Mucosa of stomach (tissue), 1 donor: Measurements from ENCODE around the gene RIN1.
"Not testable (repeated sequence)": the region's sequence is repeated elsewhere in the genome, so short reads cannot be mapped to it uniquely, and the experiment has no call there.

Source experiments
- H3K27me3 ChIP-seq: one replicate; pipeline ENCODE4 v1.7.0; 2013; ENCODE audit warnings: mild to moderate bottlenecking, low read length; ENCODE audit not compliant: control insufficient read depth, insufficient read depth
- H3K36me3 ChIP-seq: one replicate; pipeline ENCODE4 v1.7.0; 2013; ENCODE audit warnings: low read length; ENCODE audit not compliant: control insufficient read depth, insufficient read depth
- H3K4me1 ChIP-seq: one replicate; pipeline ENCODE4 v1.7.0; 2013; ENCODE audit warnings: mild to moderate bottlenecking, low read length; ENCODE audit not compliant: control insufficient read depth, insufficient read depth
- H3K4me3 ChIP-seq: one replicate; pipeline ENCODE4 v1.7.0; 2013; ENCODE audit warnings: low read length
- H3K9ac ChIP-seq: one replicate; pipeline ENCODE4 v1.7.0; 2013; ENCODE audit warnings: mild to moderate bottlenecking, low read length, moderate library complexity
- H3K9me3 ChIP-seq: one replicate; pipeline ENCODE4 v1.7.0; 2013; ENCODE audit warnings: mild to moderate bottlenecking, low read length, moderate library complexity; ENCODE audit not compliant: control insufficient read depth
- donor health status: Pancreatic carcinoma.

RIN1 gene

DNA sequence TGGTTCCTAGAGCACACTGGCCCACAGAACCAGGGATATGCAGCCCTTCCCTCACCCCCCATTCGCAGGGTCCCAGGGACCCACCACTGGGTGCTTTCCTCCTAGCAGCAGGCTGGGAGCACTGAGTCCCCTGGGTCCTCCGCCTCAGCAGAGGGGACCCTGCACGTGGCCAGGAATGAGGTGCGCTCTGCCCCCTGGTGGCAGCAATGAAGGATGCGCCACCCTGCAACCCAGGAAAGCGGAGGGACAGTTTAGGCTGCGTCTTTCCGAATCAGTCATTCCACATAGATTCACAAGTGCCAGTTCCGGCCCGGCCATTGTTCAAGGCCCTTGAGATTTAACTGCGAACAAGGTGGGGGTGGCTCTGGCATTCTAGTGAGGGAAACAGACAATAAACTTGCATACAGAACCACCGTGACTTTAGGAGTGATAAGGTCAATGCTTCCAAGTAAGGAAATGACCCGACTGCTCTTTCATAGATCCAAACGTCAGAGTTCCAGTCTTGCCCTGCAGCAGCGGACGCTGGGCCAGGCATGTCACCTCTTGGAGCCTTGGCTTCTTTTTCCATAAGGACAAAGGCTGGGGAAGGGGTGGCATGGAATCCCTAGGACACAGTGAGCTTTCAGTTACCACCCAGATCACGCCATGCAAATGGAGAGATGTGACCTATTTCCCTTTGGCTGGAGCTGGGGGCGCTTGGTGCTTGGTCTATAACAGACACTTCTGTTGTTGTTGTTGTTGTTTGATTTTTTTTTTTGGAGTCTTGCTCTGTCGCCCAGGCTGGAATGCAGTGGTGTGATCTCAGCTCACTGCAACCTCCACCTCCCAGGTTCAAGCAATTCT is 7.7 kb downstream of the RIN1 start:
- Histone ChIP-seq H3K9ac (peak overlapping the region; percentile 37), H3K36me3 (no peaks in the 10 kb centered on the region), H3K27me3 (no peaks in the 10 kb centered on the region), H3K4me1 (peaks cover 15% of the 10 kb centered on the region), H3K9me3 (no peaks in the 10 kb centered on the region), H3K4me3 (no peak overlapping the region)

DNA sequence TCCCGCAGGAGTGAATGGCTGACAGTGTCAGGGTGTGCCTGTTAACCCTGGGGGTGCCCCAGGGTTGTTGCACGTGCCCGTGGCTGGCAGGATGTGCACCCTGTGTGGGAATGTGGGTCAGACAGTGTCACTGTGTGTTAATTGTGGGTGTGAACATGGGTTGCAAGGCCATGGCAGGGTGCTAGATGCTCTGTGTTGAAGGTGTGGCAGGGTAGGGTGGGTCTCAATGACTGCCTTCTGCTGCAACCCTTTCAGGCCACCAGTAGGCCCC is 8.3 kb downstream of the RIN1 start:
- Histone ChIP-seq H3K4me3 (no peak overlapping the region), H3K27me3 (no peaks in the 10 kb centered on the region), H3K9ac (no peak overlapping the region), H3K4me1 (peaks cover 15% of the 10 kb centered on the region), H3K36me3 (no peaks in the 10 kb centered on the region), H3K9me3 (no peaks in the 10 kb centered on the region)

DNA sequence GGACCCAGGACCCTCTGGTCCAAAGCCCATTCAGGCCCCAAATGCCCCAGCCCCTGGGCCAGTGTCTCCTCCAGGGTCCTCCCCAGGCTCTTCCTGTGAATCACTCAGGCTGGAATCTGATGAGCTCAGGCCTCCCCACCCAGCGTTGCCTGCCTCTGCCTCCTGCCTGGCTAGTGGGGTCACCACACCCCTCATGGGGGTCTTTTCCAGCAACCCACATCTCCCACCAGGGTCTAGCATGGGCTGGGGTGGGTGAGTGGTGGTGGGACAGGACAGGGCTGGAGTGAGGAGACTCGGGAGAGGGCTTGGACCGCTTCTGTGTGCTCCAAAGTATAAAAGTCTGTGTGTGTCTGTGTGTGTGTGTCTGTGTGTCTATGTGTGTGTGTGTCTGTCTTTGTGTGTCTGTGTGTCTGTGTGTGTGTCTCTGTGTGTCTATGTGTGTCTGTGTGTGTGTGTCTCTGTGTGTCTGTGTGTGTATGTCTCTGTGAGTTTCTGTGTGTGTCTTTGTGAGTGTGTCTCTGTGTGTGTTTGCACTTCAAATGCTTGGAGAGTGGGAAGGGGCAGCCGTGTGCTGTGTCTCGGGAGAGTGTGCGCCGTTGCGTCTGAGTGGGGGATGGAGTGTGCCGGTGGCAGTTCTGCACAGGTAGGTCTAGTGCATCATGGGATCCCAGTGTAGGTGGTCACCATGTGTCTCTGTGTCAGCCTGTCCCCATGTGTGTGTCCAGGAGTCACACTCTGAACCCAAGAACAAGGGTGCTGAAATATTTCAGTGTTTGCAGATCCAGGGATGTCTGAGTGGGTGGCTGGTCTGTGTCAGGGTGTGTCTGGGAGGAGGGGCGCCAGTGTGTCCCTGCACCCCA is 8.8 kb downstream of the RIN1 start:
- Histone ChIP-seq H3K4me3 (no peak overlapping the region), H3K9ac (no peak overlapping the region)

DNA sequence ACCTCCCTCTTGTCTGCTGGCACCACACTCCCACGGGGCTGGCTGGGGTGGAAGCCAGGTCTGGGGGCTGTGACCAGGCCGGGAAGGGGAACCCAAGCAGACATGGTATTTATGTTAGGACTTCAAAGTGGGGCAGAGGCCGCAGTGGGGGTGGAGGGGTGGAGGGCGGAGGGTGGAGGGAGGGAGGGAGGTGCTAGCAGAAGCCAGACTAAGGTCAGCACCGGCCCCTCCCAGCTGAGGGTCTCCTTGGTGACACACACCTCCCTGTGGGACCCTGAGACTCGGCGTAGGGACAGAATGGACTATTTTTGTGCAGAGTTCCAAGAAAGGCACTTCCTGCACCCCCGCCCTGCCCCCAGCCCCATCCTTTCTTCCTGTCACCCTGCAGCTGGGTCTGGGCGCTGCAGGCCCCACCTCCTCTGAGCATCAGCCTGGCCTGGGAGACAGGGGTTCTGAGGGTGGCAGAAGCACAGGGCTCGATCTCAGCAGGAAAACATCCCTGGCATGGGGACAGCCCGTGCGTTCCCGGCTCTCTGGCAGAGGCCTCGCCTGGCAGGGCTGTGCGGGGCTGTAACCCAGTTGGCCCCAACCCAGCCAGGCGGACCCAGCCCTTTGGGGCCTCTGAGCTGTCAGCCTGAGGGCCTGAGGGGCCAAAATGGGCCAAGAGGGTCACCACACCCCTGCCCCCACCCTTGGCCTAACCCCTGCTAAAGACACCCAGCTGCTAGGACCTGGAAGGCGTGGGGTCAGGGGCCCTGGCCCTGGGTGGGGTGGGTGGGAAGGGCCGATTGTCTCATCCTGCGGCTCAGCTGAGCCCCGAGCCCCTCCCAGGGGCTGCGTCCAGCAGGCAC is 9.7 kb downstream of the RIN1 start:
- no peaks in the 10 kb centered on the region for H3K36me3 ChIP-seq
- H3K9ac ChIP-seq: no peak overlapping the region
- H3K27me3 ChIP-seq: no peaks in the 10 kb centered on the region
- no peak overlapping the region for H3K4me3 ChIP-seq
- peaks cover 15% of the 10 kb centered on the region for H3K4me1 ChIP-seq
- no peaks in the 10 kb centered on the region for H3K9me3 ChIP-seq

More for the DNA sequence above, 8.8 kb downstream of the RIN1 start:
- Histone ChIP-seq H3K27me3 (no peaks in the 10 kb centered on the region), H3K4me1 (peaks cover 15% of the 10 kb centered on the region), H3K36me3 (no peaks in the 10 kb centered on the region), H3K9me3 (no peaks in the 10 kb centered on the region)

DNA sequence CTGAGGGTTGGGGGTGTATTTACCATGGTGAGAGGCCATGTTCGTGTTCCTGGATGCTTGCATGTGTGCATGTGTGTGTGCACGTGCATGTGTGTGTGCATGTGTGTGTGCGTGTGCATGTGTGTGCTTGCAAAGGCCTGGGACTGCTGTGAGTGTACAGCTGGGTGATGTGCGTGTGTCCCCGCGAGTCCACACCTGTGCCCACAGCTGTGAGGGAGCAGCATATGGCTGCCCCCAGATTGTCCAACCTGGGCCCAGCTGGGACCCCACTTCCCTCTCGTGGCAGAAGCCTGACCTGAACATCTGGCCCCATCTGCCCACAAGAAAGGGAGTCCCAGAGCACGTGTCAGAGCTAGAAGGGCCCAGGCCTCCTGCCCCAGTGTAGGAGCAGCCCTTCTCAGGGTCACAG is 11.0 kb downstream of the RIN1 start:
- no peaks in the 10 kb centered on the region for H3K36me3 ChIP-seq
- H3K27me3 ChIP-seq: no peaks in the 10 kb centered on the region
- H3K9ac ChIP-seq: no peak overlapping the region
- peaks cover 15% of the 10 kb centered on the region for H3K4me1 ChIP-seq
- H3K9me3 ChIP-seq: no peaks in the 10 kb centered on the region
- no peak overlapping the region for H3K4me3 ChIP-seq

DNA sequence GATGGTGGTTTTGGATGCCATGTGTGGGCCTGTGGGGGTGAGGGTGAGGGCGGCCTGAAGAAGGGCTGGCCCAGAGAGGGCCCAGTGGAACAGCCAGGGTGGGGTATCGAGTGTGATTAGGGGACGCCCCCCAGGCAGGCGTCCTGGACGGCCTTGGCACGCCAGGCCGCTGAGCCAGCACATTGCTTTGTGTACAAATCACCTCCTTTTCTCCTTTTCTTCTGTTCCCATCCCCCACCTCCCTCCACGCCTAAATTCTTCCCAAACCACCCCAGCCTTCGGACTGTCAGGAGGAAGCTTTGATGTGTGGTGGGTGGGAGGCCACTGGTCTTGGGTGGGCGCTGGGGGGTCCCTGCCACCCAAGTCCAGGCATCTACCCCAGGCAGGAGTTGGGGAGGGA is 11.6 kb downstream of the RIN1 start:
- peaks cover 15% of the 10 kb centered on the region for H3K4me1 ChIP-seq
- no peak overlapping the region for H3K9ac ChIP-seq
- no peak overlapping the region for H3K4me3 ChIP-seq
- no peaks in the 10 kb centered on the region for H3K27me3 ChIP-seq
- no peaks in the 10 kb centered on the region for H3K36me3 ChIP-seq
- H3K9me3 ChIP-seq: no peaks in the 10 kb centered on the region

DNA sequence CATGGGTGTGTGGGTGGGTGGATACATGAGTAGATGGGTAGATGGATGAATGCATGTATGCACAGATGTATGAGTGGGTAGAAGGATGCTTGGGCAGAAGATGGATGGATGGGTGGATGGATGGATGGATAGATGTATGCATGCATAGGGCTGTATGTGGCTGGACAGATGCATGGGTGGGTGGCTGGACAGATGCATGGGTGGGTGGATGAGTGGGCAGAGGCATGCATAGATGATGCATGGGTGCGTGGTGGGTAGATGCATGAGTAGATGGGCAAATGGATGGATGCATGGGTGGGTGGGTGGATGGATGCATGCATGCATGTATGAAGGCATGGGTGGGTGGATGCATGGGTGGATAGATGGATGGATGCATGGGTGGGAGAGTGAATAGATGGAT is 12.6 kb downstream of the RIN1 start:
- Histone ChIP-seq H3K27me3 (peaks cover 2% of the 10 kb centered on the region), H3K9me3 (no peaks in the 10 kb centered on the region), H3K36me3 (no peaks in the 10 kb centered on the region), H3K4me3 (no peak overlapping the region), H3K9ac (no peak overlapping the region), H3K4me1 (peaks cover 13% of the 10 kb centered on the region)

DNA sequence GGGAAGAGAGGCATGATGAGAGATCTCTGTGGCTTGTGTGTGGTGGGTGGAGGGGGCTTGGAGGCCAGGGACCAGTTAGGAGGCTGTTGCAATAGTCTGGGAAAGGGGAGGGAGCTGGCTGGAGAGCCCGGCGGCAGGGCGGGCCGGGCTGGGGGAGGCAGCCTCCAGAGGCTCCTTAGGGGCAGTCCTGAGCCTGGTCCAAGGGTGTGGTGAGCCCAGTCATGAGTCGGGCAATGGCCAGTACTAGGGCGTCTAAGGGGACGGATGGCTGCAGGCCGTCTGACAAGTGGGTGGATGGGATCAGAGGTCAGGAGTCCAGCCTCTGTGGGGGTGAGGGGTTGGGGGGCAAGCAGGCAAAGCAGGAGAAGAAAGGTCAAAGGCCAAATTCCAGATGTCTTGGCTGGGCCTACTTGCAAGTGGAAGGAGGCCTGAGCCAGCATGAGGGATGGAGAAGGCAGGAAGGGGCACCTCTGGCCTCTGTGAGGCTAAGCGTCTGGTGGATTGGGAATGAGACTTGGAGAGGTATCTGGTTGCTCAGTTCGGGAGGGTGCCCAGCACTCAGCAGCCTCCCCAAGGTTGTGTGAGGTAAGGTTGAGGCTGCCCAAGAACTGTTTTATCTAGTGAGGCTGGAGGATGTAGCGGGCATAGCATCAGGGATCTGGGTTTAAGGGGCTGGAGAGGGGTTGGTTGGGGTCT is 13.4 kb downstream of the RIN1 start:
- Histone ChIP-seq H3K9me3 (no peaks in the 10 kb centered on the region), H3K27me3 (peaks cover 3% of the 10 kb centered on the region), H3K9ac (no peak overlapping the region), H3K4me1 (peaks cover 5% of the 10 kb centered on the region), H3K4me3 (no peak overlapping the region), H3K36me3 (no peaks in the 10 kb centered on the region)

DNA sequence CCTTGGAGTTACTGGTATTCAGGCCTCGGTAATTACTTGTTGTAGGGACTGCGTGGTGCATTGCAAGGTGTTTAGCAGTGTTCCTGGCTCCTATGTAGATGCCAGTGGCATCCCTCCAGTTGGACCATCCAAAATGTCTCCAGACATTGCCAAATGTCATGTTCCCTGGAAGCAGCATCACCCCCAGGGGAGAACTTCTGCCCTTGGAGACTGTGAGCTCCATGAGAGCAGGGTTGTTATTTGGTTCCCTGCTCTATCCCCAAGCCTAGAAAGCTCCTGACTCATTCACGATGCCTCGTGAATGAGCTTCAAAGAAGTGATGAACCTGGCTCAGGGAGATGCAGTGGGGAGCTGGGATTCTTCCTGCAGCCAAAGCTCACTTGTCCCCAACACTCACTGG is 14.6 kb downstream of the RIN1 start:
- no peak overlapping the region for H3K9ac ChIP-seq
- peaks cover 3% of the 10 kb centered on the region for H3K27me3 ChIP-seq
- H3K4me3 ChIP-seq: no peak overlapping the region
- H3K36me3 ChIP-seq: no peaks in the 10 kb centered on the region
- no peaks in the 10 kb centered on the region for H3K4me1 ChIP-seq
- H3K9me3 ChIP-seq: no peaks in the 10 kb centered on the region

DNA sequence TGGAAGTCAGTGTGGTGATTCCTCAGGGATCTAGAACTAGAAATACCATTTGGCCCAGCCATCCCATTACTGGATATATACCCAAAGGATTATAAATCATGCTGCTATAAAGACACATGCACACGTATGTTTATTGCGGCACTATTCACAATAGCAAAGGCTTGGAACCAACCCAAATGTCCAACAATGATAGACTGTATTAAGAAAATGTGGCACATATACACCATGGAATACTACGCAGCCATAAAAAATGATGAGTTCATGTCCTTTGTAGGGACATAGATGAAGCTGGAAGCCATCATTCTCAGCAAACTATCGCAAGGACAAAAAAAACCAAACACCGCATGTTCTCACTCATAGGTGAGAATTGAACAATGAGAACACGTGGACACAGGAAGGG is 15.5 kb downstream of the RIN1 start:
- H3K4me1 ChIP-seq, H3K27me3 ChIP-seq, H3K9ac ChIP-seq, H3K4me3 ChIP-seq, H3K36me3 ChIP-seq, H3K9me3 ChIP-seq: not testable (repeated sequence)

DNA sequence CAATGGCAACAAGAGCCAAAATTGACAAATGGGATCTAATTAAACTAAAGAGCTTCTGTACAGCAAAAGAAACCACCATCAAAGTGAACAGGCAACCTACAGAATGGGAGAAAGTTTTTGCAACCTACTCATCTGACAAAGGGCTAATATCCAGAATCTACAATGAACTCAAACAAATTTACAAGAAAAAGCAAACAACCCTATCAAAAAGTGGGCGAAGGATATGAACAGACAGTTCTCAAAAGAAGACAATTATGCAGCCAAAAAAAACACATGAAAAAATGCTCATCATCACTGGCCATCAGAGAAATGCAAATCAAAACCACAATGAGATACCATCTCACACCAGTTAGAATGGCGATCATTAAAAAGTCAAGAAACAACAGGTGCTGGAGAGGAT is 15.9 kb downstream of the RIN1 start:
- H3K9me3 ChIP-seq, H3K4me1 ChIP-seq, H3K36me3 ChIP-seq, H3K9ac ChIP-seq, H3K27me3 ChIP-seq, H3K4me3 ChIP-seq: not testable (repeated sequence)
